HCT116 (cell line): ENCODE results near the gene GSAP. TPM values are rescaled to one million over a fixed set of nuclear protein-coding genes. Genes with fewer than 3 reads are reported as not detected.

Experiments
- ATAC-seq: fragments of 200-7000 bp; cut with Tn5 transposase; 2 replicates; pipeline ENCODE4 v1.9.1; 2020; ENCODE audit warnings: mild to moderate bottlenecking, moderate library complexity
- BruUV-seq: library from RNA; stranded (reverse); fragments of 400-500 nt; replicated peaks from 2 replicates; lab custom pipeline; 2021; lab: Mats Ljungman, UMichigan
- CTCF ChIA-PET: fragments of 300-600 bp; sonication (Branson Sonifier 250); formaldehyde crosslinking; loops from one replicate; lab custom pipeline; 2021; ENCODE audit warnings: antibody characterized with exemption; lab: Charles Lee
- POLR2A ChIA-PET: fragments of 300-600, 350-600 bp; sonication (Branson Sonifier 250); formaldehyde crosslinking; loops from one replicate; lab custom pipeline; 2021; ENCODE audit warnings: antibody characterized with exemption; lab: Charles Lee
- RAD21 ChIA-PET, 2 experiments: fragments of 300-600 bp; sonication (Branson Sonifier 250); formaldehyde crosslinking; loops; one replicate each; lab custom pipeline; 2023; ENCODE audit warnings: low total read pairs in 2 of 2; ENCODE audit not compliant: uncharacterized antibody in 2 of 2, unreplicated experiment in 2 of 2, low non-redundant PET in 1 of 2; lab: Charles Lee
- DNase-seq: peaks from one replicate; pipeline ENCODE4 v3.0.0-alpha.2; 2010; ENCODE audit warnings: low read depth, low spot score
- H2AFZ ChIP-seq: fragments of 200-600 bp; shearing (Covaris generic), sonication (generic); 2 replicates; pipeline ENCODE4 v1.6.1; 2017; ENCODE audit warnings: low read depth, mixed run types, mixed read lengths, antibody characterized with exemption, low read length; ENCODE audit not compliant: poor library complexity, severe bottlenecking
- H3K27ac ChIP-seq: 2 replicates; pipeline ENCODE4 v1.5.1; 2012; ENCODE audit warnings: low read depth, low read length
- H3K27me3 ChIP-seq: fragments of 200-600 bp; sonication (generic); 2 replicates; pipeline ENCODE4 v1.6.1; 2016; ENCODE audit warnings: mixed run types, low read length, mixed read lengths; ENCODE audit not compliant: insufficient read depth
- H3K36me3 ChIP-seq, 2 experiments: fragments of 200-500 bp in 1 of 2; fragments of 200-600 bp in 1 of 2; sonication (Bioruptor generic) in 1 of 2; sonication (generic) in 1 of 2; 2 replicates each; pipeline versions ENCODE4 v1.5.1 to v1.6.1; 2014 to 2016; ENCODE audit warnings: low read length in 2 of 2, inconsistent platforms in 1 of 2, mixed read lengths in 1 of 2, mixed run types in 1 of 2; ENCODE audit not compliant: insufficient read depth in 2 of 2, control insufficient read depth in 1 of 2
- H3K4me1 ChIP-seq, 2 experiments: fragments of 200-600 bp in 1 of 2; sonication (generic) in 1 of 2; 2 replicates each; pipeline versions ENCODE4 v1.5.1 to v1.6.1; 2012 to 2017; ENCODE audit warnings: low read length in 2 of 2, inconsistent platforms in 1 of 2, mild to moderate bottlenecking in 1 of 2, mixed read lengths in 1 of 2, mixed run types in 1 of 2, moderate library complexity in 1 of 2; ENCODE audit not compliant: insufficient read depth in 2 of 2, control insufficient read depth in 1 of 2
- H3K4me2 ChIP-seq: fragments of 200-600 bp; sonication (generic); 2 replicates; pipeline ENCODE4 v1.6.1; 2017; ENCODE audit warnings: mixed run types, low read length, mixed read lengths
- H3K4me3 ChIP-seq, 2 experiments: fragments of 200-600 bp in 1 of 2; sonication (generic) in 1 of 2; replicated peaks in 1 of 2; 2 replicates each; pipeline ENCODE4 v1.5.1; 2011 to 2016; ENCODE audit warnings: low read length in 2 of 2, control low read depth in 1 of 2, low read depth in 1 of 2, mild to moderate bottlenecking in 1 of 2, mixed read lengths in 1 of 2, mixed run types in 1 of 2
- H3K79me2 ChIP-seq: fragments of 200-600 bp; sonication (generic); 2 replicates; pipeline ENCODE4 v1.6.1; 2017; ENCODE audit warnings: mild to moderate bottlenecking, mixed run types, low read length, moderate library complexity, mixed read lengths; ENCODE audit not compliant: insufficient read depth
- H3K9ac ChIP-seq: fragments of 200-600 bp; sonication (generic); 2 replicates; pipeline ENCODE4 v1.6.1; 2016; ENCODE audit warnings: low read length, mixed read lengths
- H3K9me2 ChIP-seq: fragments of 200-600 bp; sonication (generic), shearing (Covaris generic); 2 replicates; pipeline ENCODE4 v1.6.1; 2017; ENCODE audit warnings: mixed run types, mild to moderate bottlenecking, moderate library complexity; ENCODE audit not compliant: insufficient read depth
- H3K9me3 ChIP-seq, 2 experiments: fragments of 200-500 bp in 1 of 2; fragments of 200-600 bp in 1 of 2; sonication (Bioruptor generic) in 1 of 2; sonication (generic) in 1 of 2; 2 replicates each; pipeline ENCODE4 v1.6.1; 2014 to 2017; ENCODE audit warnings: low read length in 2 of 2, mixed read lengths in 2 of 2, inconsistent platforms in 1 of 2, low read depth in 1 of 2, mild to moderate bottlenecking in 1 of 2, mixed run types in 1 of 2, moderate library complexity in 1 of 2; ENCODE audit not compliant: control insufficient read depth in 1 of 2, insufficient read depth in 1 of 2
- H4K20me1 ChIP-seq: fragments of 200-600 bp; sonication (generic), shearing (Covaris generic); 2 replicates; pipeline ENCODE4 v1.6.1; 2017; ENCODE audit warnings: mixed run types, mild to moderate bottlenecking, moderate library complexity; ENCODE audit not compliant: insufficient read depth
- EGR1 ChIP-seq: IDR thresholded peaks from 2 replicates; pipeline ENCODE4 v1.6.1; 2012; ENCODE audit warnings: low read depth
- EZH2 ChIP-seq: fragments of 200-600 bp; sonication (generic); IDR thresholded peaks from 2 replicates; pipeline ENCODE4 v1.6.1; 2017; ENCODE audit warnings: antibody characterized with exemption, mixed run types
- FOSL1 ChIP-seq: IDR thresholded peaks from 2 replicates; pipeline ENCODE4 v1.6.1; 2012; ENCODE audit warnings: low read depth
- JUND ChIP-seq: IDR thresholded peaks from 2 replicates; pipeline ENCODE4 v1.6.1; 2012
- RAD21 ChIP-seq: IDR thresholded peaks from 2 replicates; pipeline ENCODE4 v1.6.1; 2012; ENCODE audit warnings: low read depth, mild to moderate bottlenecking
- TCF7L2 ChIP-seq: IDR thresholded peaks from 2 replicates; pipeline ENCODE4 v1.7.0; 2011; ENCODE audit warnings: borderline replicate concordance, inconsistent platforms; ENCODE audit not compliant: insufficient read depth, insufficient read length; ENCODE audit errors: extremely low read depth
- YY1 ChIP-seq: IDR thresholded peaks from 2 replicates; pipeline ENCODE4 v1.6.1; 2011; ENCODE audit warnings: low read length, low read depth, moderate library complexity, mild to moderate bottlenecking; ENCODE audit not compliant: insufficient replicate concordance; ENCODE audit errors: extremely low read depth
- ZNF274 ChIP-seq: fragments of 200-500 bp; sonication (Bioruptor generic); IDR thresholded peaks from 2 replicates; pipeline ENCODE4 v1.6.1; 2014; ENCODE audit warnings: mild to moderate bottlenecking, low read depth, low read length, inconsistent platforms
- intact Hi-C: fragments of 100-400 bp; cut with micrococcal nuclease; formaldehyde crosslinking; loops from 2 replicates; pipeline ENCODE4 v1.10.0; 2022
- total RNA-seq: library from RNA; stranded (reverse); gene quantifications from one replicate; pipeline ENCODE4 v1.2.1, GENCODE V29; 2021; ENCODE audit not compliant: unreplicated experiment
- TF ChIP-seq, protein P1 (sequence below): IDR thresholded peaks from 2 replicates; pipeline ENCODE4 v1.6.1; 2012; ENCODE audit warnings: low read depth

The GSAP gene
- total RNA-seq, 1 experiment from 2014 or later, result not detected

- RAD21 ChIA-PET, result no interaction called here
- TF ChIP-seq FOSL1 (no peak), YY1 (no peak), TCF7L2 (no peak), EZH2 (no peak), JUND (no peak), RAD21 (no peak), EGR1 (no peak), ZNF274 (no peak)
- TF ChIP-seq, protein P1, sequence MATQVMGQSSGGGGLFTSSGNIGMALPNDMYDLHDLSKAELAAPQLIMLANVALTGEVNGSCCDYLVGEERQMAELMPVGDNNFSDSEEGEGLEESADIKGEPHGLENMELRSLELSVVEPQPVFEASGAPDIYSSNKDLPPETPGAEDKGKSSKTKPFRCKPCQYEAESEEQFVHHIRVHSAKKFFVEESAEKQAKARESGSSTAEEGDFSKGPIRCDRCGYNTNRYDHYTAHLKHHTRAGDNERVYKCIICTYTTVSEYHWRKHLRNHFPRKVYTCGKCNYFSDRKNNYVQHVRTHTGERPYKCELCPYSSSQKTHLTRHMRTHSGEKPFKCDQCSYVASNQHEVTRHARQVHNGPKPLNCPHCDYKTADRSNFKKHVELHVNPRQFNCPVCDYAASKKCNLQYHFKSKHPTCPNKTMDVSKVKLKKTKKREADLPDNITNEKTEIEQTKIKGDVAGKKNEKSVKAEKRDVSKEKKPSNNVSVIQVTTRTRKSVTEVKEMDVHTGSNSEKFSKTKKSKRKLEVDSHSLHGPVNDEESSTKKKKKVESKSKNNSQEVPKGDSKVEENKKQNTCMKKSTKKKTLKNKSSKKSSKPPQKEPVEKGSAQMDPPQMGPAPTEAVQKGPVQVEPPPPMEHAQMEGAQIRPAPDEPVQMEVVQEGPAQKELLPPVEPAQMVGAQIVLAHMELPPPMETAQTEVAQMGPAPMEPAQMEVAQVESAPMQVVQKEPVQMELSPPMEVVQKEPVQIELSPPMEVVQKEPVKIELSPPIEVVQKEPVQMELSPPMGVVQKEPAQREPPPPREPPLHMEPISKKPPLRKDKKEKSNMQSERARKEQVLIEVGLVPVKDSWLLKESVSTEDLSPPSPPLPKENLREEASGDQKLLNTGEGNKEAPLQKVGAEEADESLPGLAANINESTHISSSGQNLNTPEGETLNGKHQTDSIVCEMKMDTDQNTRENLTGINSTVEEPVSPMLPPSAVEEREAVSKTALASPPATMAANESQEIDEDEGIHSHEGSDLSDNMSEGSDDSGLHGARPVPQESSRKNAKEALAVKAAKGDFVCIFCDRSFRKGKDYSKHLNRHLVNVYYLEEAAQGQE, result no peak
- TF ChIP-seq, all 23 proteins: peak for 0
- intact Hi-C loops, result no loop called here
- DNase-seq (no peak), ATAC-seq (no peak)
- no peak overlapping the region for H3K9ac ChIP-seq
- H3K4me2 ChIP-seq, result no peak overlapping the region
- no TSS peak for BruUV-seq
- no peak overlapping the region for H2AFZ ChIP-seq
- no peaks in the 10 kb centered on the region for H3K36me3 ChIP-seq
- ChIA-PET POLR2A (no interaction called here), CTCF (no interaction called here)
- no peaks in the 10 kb centered on the region for H3K4me1 ChIP-seq
- H3K27me3 ChIP-seq, result no peaks in the 10 kb centered on the region
- H3K9me3 ChIP-seq, result no peaks in the 10 kb centered on the region
- H3K27ac ChIP-seq, result no peak overlapping the region
- H3K4me3 ChIP-seq, result no peak overlapping the region
- no peaks in the 10 kb centered on the region for H3K79me2 ChIP-seq
- H3K9me2 ChIP-seq, result no peaks in the 10 kb centered on the region
- H4K20me1 ChIP-seq, result no peaks in the 10 kb centered on the region
These were observed 146.6 kb downstream of the GSAP start for GRCh38 chr7:77269360-77270093.
